HT-29 (cell line): ENCODE data around the gene CACNG8. TPM values are rescaled to one million over a fixed set of nuclear protein-coding genes. Genes with fewer than 3 reads are reported as not detected.

Source experiments
- DNase-seq: peaks from one replicate; pipeline ENCODE4 v3.0.0-alpha.2; 2015; ENCODE audit warnings: low spot score
- total RNA-seq: library from RNA; depleted of rRNA; stranded (reverse); fragments of >200 nt; shearing (Covaris generic); gene quantifications from 2 replicates; pipeline ENCODE4 v1.2.3, GENCODE V29; 2014

Gene CACNG8
- total RNA-seq, 1 experiment from 2014 or later: 0.86 TPM

DNA sequence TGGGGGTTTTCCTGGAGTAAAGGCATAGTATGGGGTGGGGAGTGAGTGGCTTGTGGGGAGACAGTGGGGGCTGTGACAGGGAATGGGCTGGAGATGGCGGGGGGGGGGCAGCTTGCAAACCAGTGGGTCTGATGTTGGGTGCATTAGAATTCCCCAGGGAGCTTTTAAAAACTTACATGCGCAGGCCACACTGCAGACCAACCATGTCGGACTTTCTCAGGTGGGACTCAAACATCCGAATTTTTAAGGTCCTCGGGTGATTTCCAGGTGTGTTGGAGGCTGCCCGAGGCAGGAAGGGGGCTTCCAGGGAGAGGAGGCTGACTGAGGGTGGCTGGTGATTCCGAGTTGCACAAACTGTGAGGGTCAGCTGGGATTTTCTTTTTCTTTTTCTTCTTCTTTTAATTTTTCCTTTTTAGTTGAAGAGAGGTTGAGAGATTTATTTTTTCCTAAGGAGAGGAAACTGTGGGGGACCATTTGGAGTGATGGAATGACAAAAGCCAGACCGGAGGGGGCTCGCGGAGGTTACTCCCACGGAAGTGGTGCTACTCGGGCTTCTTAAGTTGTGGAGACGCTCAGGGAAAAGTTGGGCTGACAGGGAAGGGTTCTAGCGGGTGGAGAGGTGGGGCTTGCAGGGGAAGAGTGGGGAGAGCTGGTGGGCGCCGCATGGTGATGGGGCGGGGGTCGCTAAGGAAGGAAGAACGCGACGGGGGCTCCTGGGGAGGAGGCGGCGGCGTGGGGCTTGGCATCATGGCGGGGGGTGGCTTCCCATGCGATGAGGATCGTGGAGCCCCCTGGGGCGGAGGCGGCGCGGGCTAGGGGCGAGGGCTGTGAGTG, 997 bp upstream of the CACNG8 start:
- DNase-seq: no peak

GRCh38 chr19:53965091-53965490, 2.4 kb downstream of the CACNG8 start:
- no peak for DNase-seq

- DNase-seq: no peak
Observed at GRCh38 chr19:53966931-53967330, 4.2 kb downstream of the CACNG8 start.

DNA sequence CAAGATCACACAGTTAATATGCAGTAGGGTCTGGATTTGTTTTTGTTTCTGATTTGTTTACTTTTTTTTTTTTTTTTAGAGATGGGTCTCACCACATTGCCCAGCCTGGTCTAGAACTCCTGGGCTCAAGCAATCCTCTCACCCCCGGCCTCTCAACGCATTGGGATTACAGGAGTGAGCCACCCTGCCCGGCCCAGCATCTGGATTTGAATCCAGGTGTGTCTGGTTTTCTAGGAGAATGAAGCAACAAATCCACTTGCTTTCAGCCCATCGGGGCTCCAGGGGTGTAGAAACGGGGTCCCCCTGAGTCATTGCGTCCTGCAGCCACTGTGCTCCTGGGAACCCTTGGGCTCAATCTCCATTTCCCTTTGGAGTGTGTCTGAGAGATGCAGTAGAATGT, 6.6 kb downstream of the CACNG8 start:
- DNase-seq: no peak

- no peak for DNase-seq
Observed at GRCh38 chr19:53971673-53972072, 8.9 kb downstream of the CACNG8 start.

- peak; percentile 94 for DNase-seq
Observed at GRCh38 chr19:53977429-53977990, 14.8 kb downstream of the CACNG8 start.

- DNase-seq: no peak
Observed at GRCh38 chr19:53977991-53978731, 15.4 kb downstream of the CACNG8 start.

- DNase-seq: no peak
Observed at GRCh38 chr19:53978975-53979801, 16.5 kb downstream of the CACNG8 start.

DNA sequence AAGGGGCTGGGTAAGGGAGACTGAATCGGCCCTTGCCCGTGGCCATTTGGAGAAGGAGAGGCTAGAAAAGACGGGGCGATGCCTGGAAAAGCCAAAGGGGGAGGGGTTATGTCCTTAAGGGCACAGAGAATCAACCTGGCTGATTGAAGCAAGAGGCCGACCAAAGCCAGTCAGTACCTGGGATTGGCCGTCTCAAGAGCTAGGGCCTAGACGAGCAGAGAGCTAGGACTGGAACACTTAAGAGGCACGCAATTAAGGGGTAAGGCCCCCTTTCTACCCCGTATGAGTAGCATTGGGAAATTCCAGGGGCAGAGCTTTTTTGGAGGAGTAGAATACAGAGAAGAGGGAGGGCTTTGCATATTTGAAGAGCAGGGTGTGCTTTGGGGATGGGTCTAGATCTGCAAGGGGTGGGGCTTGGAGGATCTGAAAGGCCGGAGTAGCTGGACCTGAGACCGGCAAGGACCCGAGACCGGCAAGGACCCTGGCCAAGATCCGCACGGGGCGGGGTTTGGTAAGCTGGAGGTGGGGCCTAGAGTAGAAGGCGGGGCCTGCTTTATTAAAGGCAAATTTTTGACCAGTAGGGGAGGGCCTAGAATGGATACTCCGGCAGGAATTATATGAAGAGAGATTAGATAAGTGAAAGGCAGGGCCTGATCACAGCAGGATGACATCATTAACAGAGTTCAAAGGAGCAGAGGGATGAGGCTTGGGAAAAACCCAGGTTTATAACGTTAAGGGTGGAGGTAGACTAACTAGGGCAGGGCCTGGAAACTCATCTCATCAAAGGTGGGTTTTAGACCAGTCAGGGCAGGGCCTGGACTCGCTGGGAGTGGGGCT, 18.0 kb downstream of the CACNG8 start:
- DNase-seq: peak; percentile 78

- DNase-seq: no peak
Observed at GRCh38 chr19:53981376-53981951, 18.7 kb downstream of the CACNG8 start.

DNA sequence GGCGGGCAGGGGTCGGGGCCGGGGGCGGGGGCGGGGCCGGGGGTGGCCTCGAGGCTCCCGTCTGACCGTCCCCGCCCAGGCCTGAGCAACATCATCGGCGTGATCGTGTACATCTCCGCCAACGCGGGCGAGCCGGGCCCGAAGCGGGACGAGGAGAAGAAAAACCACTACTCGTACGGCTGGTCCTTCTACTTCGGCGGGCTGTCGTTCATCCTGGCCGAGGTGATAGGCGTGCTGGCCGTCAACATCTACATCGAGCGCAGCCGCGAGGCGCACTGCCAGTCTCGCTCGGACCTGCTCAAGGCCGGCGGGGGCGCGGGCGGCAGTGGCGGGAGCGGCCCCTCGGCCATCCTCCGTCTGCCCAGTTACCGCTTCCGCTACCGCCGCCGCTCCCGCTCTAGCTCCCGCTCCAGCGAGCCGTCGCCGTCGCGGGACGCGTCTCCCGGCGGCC, 19.3 kb downstream of the CACNG8 start:
- DNase-seq: no peak

GRCh38 chr19:53982611-53983010, 19.9 kb downstream of the CACNG8 start:
- no peak for DNase-seq

DNA sequence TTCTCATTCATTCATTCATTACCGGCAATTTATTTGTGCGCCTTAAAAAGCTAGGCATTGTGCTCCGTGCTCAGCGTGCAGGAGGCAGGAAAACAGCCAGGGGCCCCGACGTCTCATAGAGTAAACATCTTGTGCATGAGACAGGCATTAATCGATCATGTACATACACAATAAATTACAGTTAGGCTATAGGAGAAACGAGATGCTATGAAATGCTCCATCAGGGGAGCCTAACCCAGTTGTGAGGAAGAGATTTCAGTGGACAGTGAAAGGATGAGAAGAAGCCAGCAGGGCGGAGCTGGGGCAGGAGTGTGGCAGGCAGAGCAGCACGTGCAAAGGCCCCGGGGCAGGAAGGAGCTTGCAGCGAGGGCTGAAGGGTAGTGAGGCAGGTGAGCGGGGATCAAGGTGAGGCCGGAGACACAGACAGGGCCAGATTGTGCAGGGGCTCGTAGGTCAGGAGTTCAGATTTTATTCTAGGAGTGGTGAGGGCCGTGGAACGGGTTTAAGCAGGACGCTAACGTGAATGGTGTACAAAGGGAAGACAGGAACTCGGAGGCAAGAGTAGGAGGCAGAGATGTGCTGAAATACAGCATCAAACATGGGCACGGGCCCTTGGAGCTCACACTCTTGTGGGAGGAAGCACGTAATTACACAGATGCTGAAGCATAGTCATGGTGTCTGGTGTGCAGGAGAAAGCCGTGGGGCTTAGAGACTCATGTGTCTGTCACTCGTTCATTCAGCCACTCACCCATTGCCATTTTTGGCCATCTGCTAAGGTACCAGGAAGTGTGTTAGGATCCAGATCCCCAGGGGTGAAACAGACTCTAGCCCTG, 20.9 kb downstream of the CACNG8 start:
- DNase-seq: no peak

DNA sequence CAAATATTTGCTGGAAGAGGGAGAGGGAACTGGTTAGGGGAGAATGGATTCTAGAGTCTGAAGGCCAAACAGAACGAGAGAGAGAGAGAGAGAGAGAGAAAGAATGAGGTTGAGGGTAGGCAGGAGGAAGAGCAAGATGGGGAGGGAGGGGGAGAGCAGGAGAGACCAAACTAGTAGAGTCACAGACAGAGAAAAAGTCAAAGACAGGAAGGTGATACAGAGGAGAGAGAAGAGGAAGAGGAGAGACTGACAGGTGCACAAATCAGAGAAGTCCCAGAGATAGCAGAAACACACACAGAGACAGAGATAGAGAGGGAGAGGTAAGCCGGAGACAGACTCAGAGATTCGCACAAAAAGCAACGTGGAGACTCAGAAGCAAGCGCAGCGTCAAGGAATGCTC, 23.1 kb downstream of the CACNG8 start:
- DNase-seq: no peak

DNA sequence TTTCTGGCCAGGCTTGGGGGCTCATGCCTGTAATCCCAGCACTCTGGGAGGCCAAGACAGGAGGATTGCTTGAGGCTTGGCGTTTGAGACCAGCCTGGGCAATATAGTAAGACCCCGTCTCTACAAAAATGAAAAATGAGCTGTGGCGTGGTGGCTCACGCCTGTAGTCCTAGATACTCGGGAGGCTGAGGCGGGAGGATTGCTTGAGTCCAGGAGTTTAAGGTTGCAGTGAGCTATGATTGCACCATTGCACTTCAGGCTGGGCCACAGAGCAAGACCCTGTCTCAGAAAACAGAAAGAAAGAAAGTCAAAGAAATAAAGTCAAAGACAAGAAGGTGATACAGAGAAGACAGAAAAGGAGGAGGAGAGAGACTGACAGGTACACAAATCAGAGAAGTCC, 26.2 kb downstream of the CACNG8 start:
- DNase-seq: no peak

GRCh38 chr19:53989600-53990533, 27.1 kb downstream of the CACNG8 start:
- peak; percentile 37 for DNase-seq

DNA sequence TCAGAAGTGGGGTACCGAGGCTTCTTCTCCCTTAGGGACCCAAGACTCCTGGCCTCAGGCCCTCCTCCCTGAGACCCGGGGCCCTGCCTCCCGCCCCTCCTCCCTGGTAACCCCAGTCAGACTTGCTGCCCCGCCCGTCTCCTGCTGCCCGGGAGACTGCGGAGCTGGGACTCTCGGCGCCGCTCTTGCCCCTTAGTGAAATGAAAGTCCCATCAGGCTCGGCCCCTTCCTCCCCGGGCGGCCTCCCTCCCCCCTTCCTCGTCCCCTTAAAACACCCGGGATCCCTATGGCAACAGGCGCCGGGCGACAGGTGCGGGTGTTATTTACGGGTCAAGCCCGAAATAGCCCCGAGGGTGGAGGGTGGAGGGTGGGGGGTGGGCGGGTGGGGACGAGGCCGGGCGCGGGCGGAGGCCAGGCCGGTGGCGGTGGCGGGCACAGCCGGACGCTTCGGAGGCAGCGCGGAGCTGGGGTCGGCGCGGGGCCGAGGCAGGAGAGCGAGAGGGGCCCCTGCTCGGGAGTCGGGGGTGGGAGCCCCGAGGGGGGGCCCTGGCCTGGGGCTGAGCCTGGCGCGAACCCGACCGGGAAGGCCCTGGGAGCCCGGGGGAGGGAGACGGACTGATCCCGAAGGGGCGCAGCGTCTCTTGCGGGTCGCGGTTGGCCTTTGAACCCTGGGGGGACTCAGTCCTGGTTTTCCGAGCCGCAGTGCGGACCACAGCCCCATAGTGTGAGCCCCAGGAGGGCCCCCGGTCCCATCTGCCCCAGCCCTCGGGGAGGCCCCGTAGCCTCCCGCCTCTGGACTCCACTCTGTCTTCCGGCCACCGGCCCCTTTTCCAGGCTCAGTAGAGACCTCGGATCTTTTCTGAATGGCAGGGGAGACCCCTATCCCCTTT, 28.7 kb downstream of the CACNG8 start, which contains the start of gene CACNG6:
Gene CACNG6 (plus strand): TSS at position 414 of the 890 bp plus-strand sequence. CDS start 1,241 bp downstream, outside the sequence.
- peak; percentile 36 for DNase-seq
